Fibroblast of skin of back (primary cell): ENCODE results near the gene DERL3.

Experiments used
- DNase-seq: peaks from one replicate; pipeline ENCODE4 v3.0.0-alpha.2; 2013

The DERL3 gene

GRCh38 chr22:23847310-23847920 is 8.6 kb upstream of the DERL3 start:
- DNase-seq: no peak

GRCh38 chr22:23846081-23846469 is 7.3 kb upstream of the DERL3 start:
- no peak for DNase-seq

GRCh38 chr22:23845265-23846080 is 6.7 kb upstream of the DERL3 start:
- DNase-seq: no peak

GRCh38 chr22:23844739-23845202 is 6.0 kb upstream of the DERL3 start:
- no peak for DNase-seq

- no peak for DNase-seq
These were observed 3.8 kb upstream of the DERL3 start for GRCh38 chr22:23842599-23842998.

- DNase-seq: no peak
These were observed 3.1 kb upstream of the DERL3 start for GRCh38 chr22:23841736-23842445.

GRCh38 chr22:23841292-23841691 is 2.5 kb upstream of the DERL3 start:
- no peak for DNase-seq

- DNase-seq: no peak
These were observed 1.2 kb upstream of the DERL3 start for GRCh38 chr22:23840026-23840425.

GRCh38 chr22:23837911-23838680 is 710 bp downstream of the DERL3 start:
- no peak for DNase-seq

- DNase-seq: no peak
These were observed 1.3 kb downstream of the DERL3 start for GRCh38 chr22:23837496-23837859.

GRCh38 chr22:23836692-23837495 is 1.9 kb downstream of the DERL3 start:
- DNase-seq: no peak

- no peak for DNase-seq
These were observed 2.5 kb downstream of the DERL3 start for GRCh38 chr22:23836281-23836680.

GRCh38 chr22:23835484-23836144 is 3.2 kb downstream of the DERL3 start:
- no peak for DNase-seq

- DNase-seq: no peak
These were observed 3.9 kb downstream of the DERL3 start for GRCh38 chr22:23834793-23835483.

- DNase-seq: no peak
These were observed 4.4 kb downstream of the DERL3 start for GRCh38 chr22:23834406-23834792.

GRCh38 chr22:23833911-23834317 is 4.9 kb downstream of the DERL3 start:
- DNase-seq: no peak

GRCh38 chr22:23833017-23833751 is 5.6 kb downstream of the DERL3 start:
- DNase-seq: no peak

- no peak for DNase-seq
These were observed 6.4 kb downstream of the DERL3 start for GRCh38 chr22:23832226-23833016.

- no peak for DNase-seq
These were observed 7.0 kb downstream of the DERL3 start for GRCh38 chr22:23831781-23832180.
